ENCODE results near the gene ARHGAP22.

Gene ARHGAP22

DNA sequence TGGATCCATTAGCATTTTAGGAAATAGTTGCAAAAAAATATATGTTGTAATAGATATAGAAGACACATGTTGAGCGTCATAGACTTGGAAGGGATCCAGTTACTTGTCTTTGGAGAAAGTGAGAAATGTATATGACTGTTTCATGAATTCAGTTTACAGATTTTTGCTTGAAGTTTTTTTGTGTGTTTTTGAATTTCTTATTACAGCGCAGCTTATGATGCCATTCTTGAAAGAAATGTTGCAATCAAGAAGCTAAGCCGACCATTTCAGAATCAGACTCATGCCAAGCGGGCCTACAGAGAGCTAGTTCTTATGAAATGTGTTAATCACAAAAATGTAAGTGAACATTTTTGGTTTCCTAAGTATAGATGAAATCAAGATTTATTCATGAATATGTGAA, 200.2 kb downstream of the ARHGAP22 start:
- no peak for DNase-seq (ENCODE audit: low read depth in 1 of 2, low spot score in 1 of 2)
- in situ Hi-C loops (cut with HindIII; ENCODE audit: low pct_unique_long_range_greater_than_20kb, low sequenced_read_pairs): no loop called here
- TF ChIP-seq JUND (IDR thresholded peaks at IDR 0.05; ENCODE audit: low read depth): no peak

DNA sequence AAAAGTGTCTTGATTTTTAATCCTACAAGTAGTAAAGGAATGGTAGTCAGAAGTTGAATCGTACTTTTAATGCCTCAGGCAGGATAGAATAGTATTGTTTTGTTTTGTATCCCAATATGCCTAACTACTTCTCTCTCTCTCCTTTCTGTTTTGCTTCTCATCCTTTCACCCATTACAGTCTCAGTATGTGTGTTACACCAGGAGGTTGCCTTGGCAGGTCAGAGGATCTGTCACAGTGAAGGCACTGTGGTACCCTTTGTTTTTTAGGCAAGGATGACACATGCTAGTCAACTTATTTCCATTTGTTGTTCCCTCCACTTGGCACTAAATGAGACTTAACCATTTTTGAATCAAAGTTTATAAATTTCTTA, 204.0 kb downstream of the ARHGAP22 start:
- DNase-seq (ENCODE audit: low read depth in 1 of 2, low spot score in 1 of 2): no peak
- in situ Hi-C loops (cut with HindIII; ENCODE audit: low pct_unique_long_range_greater_than_20kb, low sequenced_read_pairs): no loop called here
- no peak for TF ChIP-seq JUND (IDR thresholded peaks at IDR 0.05; ENCODE audit: low read depth)

DNA sequence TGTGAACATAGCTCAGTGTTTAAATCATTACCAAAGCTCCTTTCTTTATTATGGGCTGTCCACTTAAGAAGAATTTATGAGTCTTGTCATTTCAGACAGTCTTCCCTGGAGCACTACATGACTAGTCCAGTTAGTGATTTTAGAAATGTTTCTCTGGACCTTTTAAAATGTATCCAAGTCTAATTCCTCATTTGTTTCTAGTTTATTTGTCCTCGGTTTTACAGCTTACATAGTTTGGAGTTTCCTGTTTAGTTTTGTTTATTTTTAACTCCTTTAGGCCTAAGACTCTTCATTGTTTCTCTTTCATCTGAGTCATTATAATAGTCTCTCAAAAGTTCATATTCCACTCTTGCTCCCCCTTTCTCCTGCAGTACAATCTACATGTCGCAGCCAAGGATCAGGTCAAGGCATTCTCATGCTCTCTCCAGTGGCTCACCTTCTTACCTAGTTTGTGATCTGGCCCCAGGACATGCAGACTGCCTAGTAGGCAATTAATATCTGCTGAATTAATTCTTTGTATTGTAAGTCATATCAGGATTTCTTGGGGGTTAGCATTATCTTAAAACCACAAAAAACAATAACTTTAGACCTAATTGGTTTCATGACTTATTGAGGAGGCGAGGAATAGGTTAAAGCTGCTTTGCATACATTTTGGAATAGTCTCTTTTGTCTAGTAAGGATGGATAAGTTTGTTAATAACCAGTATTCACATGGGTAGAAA, 204.6 kb downstream of the ARHGAP22 start:
- in situ Hi-C loops (cut with HindIII; ENCODE audit: low pct_unique_long_range_greater_than_20kb, low sequenced_read_pairs): no loop called here
- DNase-seq (ENCODE audit: low read depth in 1 of 2, low spot score in 1 of 2): no peak
- no peak for TF ChIP-seq JUND (IDR thresholded peaks at IDR 0.05; ENCODE audit: low read depth)

DNA sequence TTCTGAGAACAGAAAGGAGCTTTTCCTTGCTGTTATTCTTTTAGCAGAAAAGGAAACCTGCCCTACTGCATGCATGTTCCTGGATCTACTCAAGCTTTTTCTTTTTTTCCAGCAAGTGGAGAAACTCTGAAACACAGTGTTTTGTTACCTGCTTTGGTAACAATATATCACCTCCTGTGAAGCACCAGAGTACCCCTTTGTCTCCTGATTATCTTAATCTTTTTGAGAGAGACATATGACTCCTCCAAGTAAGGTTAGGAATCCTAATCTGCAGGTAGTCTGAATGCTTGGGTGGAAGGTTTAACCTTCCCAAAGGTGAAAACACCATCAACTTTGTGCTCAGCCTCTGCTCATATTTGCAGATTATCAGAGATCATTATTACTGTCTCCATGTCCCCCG, 205.3 kb downstream of the ARHGAP22 start:
- in situ Hi-C loops (cut with HindIII; ENCODE audit: low pct_unique_long_range_greater_than_20kb, low sequenced_read_pairs): no loop called here
- TF ChIP-seq JUND (IDR thresholded peaks at IDR 0.05; ENCODE audit: low read depth): no peak
- DNase-seq (ENCODE audit: low read depth in 1 of 2, low spot score in 1 of 2): no peak

DNA sequence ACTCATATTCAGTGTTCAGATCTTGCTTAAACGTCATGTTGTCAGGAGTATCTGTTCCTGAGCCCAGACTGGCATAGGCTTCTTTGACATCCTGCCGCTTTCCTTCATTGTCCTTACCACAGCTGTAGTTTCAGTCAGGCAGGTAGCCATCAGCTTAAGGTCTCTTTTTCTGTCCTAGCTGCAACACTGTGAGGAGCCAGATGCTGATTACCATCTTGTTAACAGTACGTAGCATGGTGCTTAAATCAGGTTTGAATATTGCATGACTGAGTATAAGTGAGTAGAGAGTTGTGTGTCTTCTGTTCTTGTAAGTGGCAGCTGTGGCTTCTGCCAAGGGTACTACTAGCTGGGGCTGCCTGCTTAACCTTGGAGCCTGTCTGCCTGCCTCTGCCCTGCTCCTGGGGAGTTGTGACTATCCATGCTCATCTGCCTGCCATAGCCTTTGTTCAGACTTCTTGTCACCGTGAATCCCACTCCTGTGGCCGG, 205.8 kb downstream of the ARHGAP22 start:
- no peak for TF ChIP-seq JUND (IDR thresholded peaks at IDR 0.05; ENCODE audit: low read depth)
- in situ Hi-C loops (cut with HindIII; ENCODE audit: low pct_unique_long_range_greater_than_20kb, low sequenced_read_pairs): no loop called here
- DNase-seq (ENCODE audit: low read depth in 1 of 2, low spot score in 1 of 2): no peak

DNA sequence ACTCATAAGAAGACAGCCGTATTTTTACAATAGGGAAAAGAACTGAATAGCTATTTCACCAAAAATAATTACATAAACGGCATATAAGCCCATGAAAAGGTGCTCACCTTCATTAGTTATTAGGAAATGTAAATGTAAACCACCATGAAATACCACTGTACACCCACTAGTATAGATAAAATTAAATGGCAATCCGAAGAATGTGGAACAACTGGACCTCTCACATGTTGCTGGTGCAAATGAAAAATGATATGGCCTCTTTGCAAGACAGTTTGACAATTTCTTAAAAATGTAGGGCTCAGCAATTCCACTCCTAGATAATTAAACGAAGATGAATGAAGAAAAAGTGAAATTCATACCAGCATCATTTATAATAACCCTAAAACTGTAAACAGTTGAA, 206.6 kb downstream of the ARHGAP22 start:
- TF ChIP-seq JUND (IDR thresholded peaks at IDR 0.05; ENCODE audit: low read depth): no peak
- no peak for DNase-seq (ENCODE audit: low read depth in 1 of 2, low spot score in 1 of 2)
- in situ Hi-C loops (cut with HindIII; ENCODE audit: low pct_unique_long_range_greater_than_20kb, low sequenced_read_pairs): no loop called here
